GM23338 (cell line): ENCODE data around the gene FIG4. TPM values are rescaled to one million over a fixed set of nuclear protein-coding genes. Genes with fewer than 3 reads are reported as not detected.
A peak's percentile ranks its signal among the peaks of the same experiment; 100 is the strongest.

Source experiments
- ATAC-seq: fragments of 200-7000 bp; cut with Tn5 transposase; 3 replicates; pipeline ENCODE4 v1.9.1; 2020
- DNase-seq: peaks from one replicate; pipeline ENCODE4 v3.0.0-alpha.2; 2015; ENCODE audit warnings: low spot score
- H2AFZ ChIP-seq: fragments of 200-600 bp; sonication (generic); 2 replicates; pipeline ENCODE4 v1.8.0; 2016; ENCODE audit warnings: antibody characterized with exemption, mild to moderate bottlenecking, moderate library complexity
- H3F3A ChIP-seq: fragments of 200-600 bp; sonication (generic); replicated peaks from 2 replicates; pipeline ENCODE4 v1.8.0; 2017; ENCODE audit warnings: antibody characterized with exemption, mixed run types, low read depth
- H3K27ac ChIP-seq: fragments of 200-600 bp; sonication (generic); 2 replicates; pipeline ENCODE4 v1.6.1; 2016; ENCODE audit warnings: low read depth
- H3K27me3 ChIP-seq: fragments of 200-600 bp; sonication (generic); 2 replicates; pipeline ENCODE4 v1.8.0; 2016; ENCODE audit warnings: mild to moderate bottlenecking, mixed run types, moderate library complexity; ENCODE audit not compliant: insufficient read depth
- H3K36me3 ChIP-seq: fragments of 200-600 bp; sonication (generic); 2 replicates; pipeline ENCODE4 v1.8.0; 2016; ENCODE audit warnings: mild to moderate bottlenecking; ENCODE audit not compliant: insufficient read depth
- H3K4me1 ChIP-seq: fragments of 200-600 bp; sonication (generic); 2 replicates; pipeline ENCODE4 v1.8.0; 2016; ENCODE audit warnings: mild to moderate bottlenecking, moderate library complexity; ENCODE audit not compliant: insufficient read depth
- H3K4me2 ChIP-seq: fragments of 200-600 bp; sonication (generic); 2 replicates; pipeline ENCODE4 v1.7.1; 2017; ENCODE audit warnings: mixed run types
- H3K4me3 ChIP-seq: fragments of 200-600 bp; sonication (generic); 2 replicates; pipeline ENCODE4 v1.6.1; 2016; ENCODE audit warnings: mixed run types
- H3K79me2 ChIP-seq: fragments of 200-600 bp; sonication (generic); replicated peaks from 2 replicates; pipeline ENCODE4 v1.8.0; 2017; ENCODE audit warnings: mild to moderate bottlenecking; ENCODE audit not compliant: insufficient read depth
- H3K9me2 ChIP-seq: fragments of 200-600 bp; sonication (generic); 2 replicates; pipeline ENCODE4 v1.8.0; 2017; ENCODE audit not compliant: insufficient read depth
- H4K20me1 ChIP-seq: fragments of 200-600 bp; sonication (generic); replicated peaks from 2 replicates; pipeline ENCODE4 v1.8.0; 2017; ENCODE audit warnings: mild to moderate bottlenecking; ENCODE audit not compliant: insufficient read depth
- H3K27ac Mint-ChIP-seq: 2 replicates; pipeline ENCODE4 v1.8.0; 2020; ENCODE audit warnings: inconsistent platforms, mild to moderate bottlenecking, moderate library complexity, mixed read lengths
- H3K27me3 Mint-ChIP-seq: 3 replicates; pipeline ENCODE4 v1.8.0; 2022; ENCODE audit warnings: low read depth, mild to moderate bottlenecking, moderate library complexity, mixed read lengths, inconsistent platforms; ENCODE audit not compliant: insufficient read depth, poor library complexity
- H3K36me3 Mint-ChIP-seq: 3 replicates; pipeline ENCODE4 v1.8.0; 2021; ENCODE audit warnings: low read depth, mild to moderate bottlenecking, inconsistent platforms, moderate library complexity, mixed read lengths
- H3K4me1 Mint-ChIP-seq: 3 replicates; pipeline ENCODE4 v1.8.0; 2020; ENCODE audit warnings: mild to moderate bottlenecking, inconsistent platforms, mixed read lengths
- H3K4me3 Mint-ChIP-seq: 3 replicates; pipeline ENCODE4 v1.8.0; 2021; ENCODE audit warnings: moderate library complexity, mild to moderate bottlenecking, inconsistent platforms, mixed read lengths
- H3K9me3 Mint-ChIP-seq: 3 replicates; pipeline ENCODE4 v1.8.0; 2020; ENCODE audit warnings: moderate library complexity, mild to moderate bottlenecking, inconsistent platforms, mixed read lengths
- CTCF ChIP-seq, 2 experiments: fragments of 200-600 bp in 1 of 2; sonication (generic) in 1 of 2; conservative IDR thresholded peaks; 2 replicates each; pipeline versions ENCODE4 v1.5.1 to v1.6.1; 2016 to 2017; ENCODE audit warnings: antibody characterized with exemption in 2 of 2, low read depth in 2 of 2, mild to moderate bottlenecking in 2 of 2, moderate library complexity in 1 of 2
- ETS1 ChIP-seq: IDR thresholded peaks from 2 replicates; pipeline ENCODE4 v1.6.1; 2016; ENCODE audit warnings: antibody characterized with exemption
- NANOG ChIP-seq: IDR thresholded peaks from 2 replicates; pipeline ENCODE4 v1.6.1; 2016; ENCODE audit warnings: antibody characterized with exemption, borderline replicate concordance
- POLR2AphosphoS5 ChIP-seq: IDR thresholded peaks from 2 replicates; pipeline ENCODE4 v1.6.1; 2016; ENCODE audit warnings: antibody characterized with exemption, low read depth
- REST ChIP-seq: IDR thresholded peaks from one replicate; pipeline ENCODE4 v1.6.1; 2018; ENCODE audit warnings: antibody characterized with exemption; ENCODE audit not compliant: unreplicated experiment
- STAT1 ChIP-seq: IDR thresholded peaks from one replicate; pipeline ENCODE4 v1.6.1; 2016; ENCODE audit warnings: antibody characterized with exemption; ENCODE audit not compliant: unreplicated experiment
- ZNF114 ChIP-seq: fragments of 250-450 bp; sonication (Bioruptor Pico); IDR thresholded peaks from 2 replicates; pipeline ENCODE4 v1.5.0; 2020; ENCODE audit warnings: mild to moderate bottlenecking, moderate library complexity
- polyA plus RNA-seq: library from polyadenylated mRNA; unstranded; fragments of >200 nt; fragmentation: Nextera tagmentation; extraction: Ambion mirVana; gene quantifications from 2 replicates; pipeline ENCODE4 v1.2.1, GENCODE V29; 2016
- total RNA-seq: library from RNA; depleted of rRNA; stranded (reverse); fragments of >200 nt; shearing (Covaris generic); gene quantifications from 2 replicates; pipeline ENCODE4 v1.2.3, GENCODE V29; 2014

The FIG4 gene
- total and polyA plus RNA-seq, 2 experiments from 2014 or later: 7.0 to 16.9 TPM

GRCh38 chr6:109702791-109703190 is 11.7 kb downstream of the FIG4 start:
- no peaks in the 10 kb centered on the region for H4K20me1 ChIP-seq
- no peak overlapping the region for H3K4me3 Mint-ChIP-seq
- no peaks in the 10 kb centered on the region for H3K36me3 Mint-ChIP-seq
- H3K27ac ChIP-seq: no peak overlapping the region
- no peaks in the 10 kb centered on the region for H3F3A ChIP-seq
- H2AFZ ChIP-seq: no peak overlapping the region
- peaks cover 14% of the 10 kb centered on the region for H3K79me2 ChIP-seq
- no peaks in the 10 kb centered on the region for H3K36me3 ChIP-seq
- TF ChIP-seq ETS1: no peak
- no peak for TF ChIP-seq NANOG
- H3K4me1 ChIP-seq: peaks cover 34% of the 10 kb centered on the region
- H3K27me3 ChIP-seq: no peaks in the 10 kb centered on the region
- no peak overlapping the region for H3K27ac Mint-ChIP-seq
- H3K4me1 Mint-ChIP-seq: peaks cover 39% of the 10 kb centered on the region
- ATAC-seq (no peak), DNase-seq (no peak)
- no peaks in the 10 kb centered on the region for H3K9me2 ChIP-seq
- H3K4me2 ChIP-seq: no peak overlapping the region
- H3K4me3 ChIP-seq: no peak overlapping the region
- H3K27me3 Mint-ChIP-seq: no peaks in the 10 kb centered on the region
- H3K9me3 Mint-ChIP-seq: no peaks in the 10 kb centered on the region

GRCh38 chr6:109705258-109705657 is 14.2 kb downstream of the FIG4 start:
- Mint-ChIP-seq H3K9me3 (peaks cover 10% of the 10 kb centered on the region; the same call in 2 of the 3 replicates), H3K27ac (peak overlapping the region; percentile 33; the same call in 1 of the 2 replicates), H3K4me1 (peaks cover 39% of the 10 kb centered on the region), H3K36me3 (peaks cover 16% of the 10 kb centered on the region), H3K27me3 (no peaks in the 10 kb centered on the region), H3K4me3 (no peak overlapping the region)
- no peak overlapping the region for H3K4me2 ChIP-seq
- H3K4me3 ChIP-seq: no peak overlapping the region
- H3K79me2 ChIP-seq: peaks cover 39% of the 10 kb centered on the region
- no peaks in the 10 kb centered on the region for H3K36me3 ChIP-seq
- no peaks in the 10 kb centered on the region for H3K9me2 ChIP-seq
- H3F3A ChIP-seq: no peaks in the 10 kb centered on the region
- DNase-seq: peak; percentile 94
- H3K27me3 ChIP-seq: no peaks in the 10 kb centered on the region
- peak; percentile 93 for ATAC-seq
- H3K27ac ChIP-seq: no peak overlapping the region
- no peak for TF ChIP-seq POLR2AphosphoS5
- TF ChIP-seq CTCF (conservative IDR thresholded peaks at IDR 0.05; ENCODE audit: low read depth in 2 of 2): peak; percentile 99 to 100
- no peak for TF ChIP-seq ZNF114 (CRISPR knock-in tag)
- no peak for TF ChIP-seq REST
- TF ChIP-seq STAT1: no peak
- peaks cover 34% of the 10 kb centered on the region for H3K4me1 ChIP-seq
- no peak overlapping the region for H2AFZ ChIP-seq
- no peaks in the 10 kb centered on the region for H4K20me1 ChIP-seq
